Stimulated activated memory B cell treated with anti-CD40 and anti-IgM and Interleukin-4, amounts not matched to agents 10 μg/mL and 1 μg/mL and 100 μg/mL, for 72 hours (primary cell): ENCODE data around the gene RRP9.

Source experiments
- ATAC-seq: fragments of 150-1000 bp; cut with Tn5 transposase; 2 replicates; pipeline ENCODE4 v1.10.0; 2021
- H3K27ac Mint-ChIP-seq: one replicate; pipeline ENCODE4 v1.8.0; 2022; ENCODE audit warnings: mild to moderate bottlenecking, mixed read lengths
- H3K27me3 Mint-ChIP-seq: one replicate; pipeline ENCODE4 v1.8.0; 2022; ENCODE audit warnings: mixed read lengths
- H3K36me3 Mint-ChIP-seq: one replicate; pipeline ENCODE4 v1.8.0; 2022; ENCODE audit warnings: mixed read lengths
- H3K4me1 Mint-ChIP-seq: one replicate; pipeline ENCODE4 v1.8.0; 2022; ENCODE audit warnings: mixed read lengths
- H3K4me3 Mint-ChIP-seq: one replicate; pipeline ENCODE4 v1.8.0; 2022; ENCODE audit warnings: mild to moderate bottlenecking, moderate library complexity, mixed read lengths
- H3K9me3 Mint-ChIP-seq: one replicate; pipeline ENCODE4 v1.8.0; 2022; ENCODE audit warnings: mixed read lengths

The RRP9 gene

DNA sequence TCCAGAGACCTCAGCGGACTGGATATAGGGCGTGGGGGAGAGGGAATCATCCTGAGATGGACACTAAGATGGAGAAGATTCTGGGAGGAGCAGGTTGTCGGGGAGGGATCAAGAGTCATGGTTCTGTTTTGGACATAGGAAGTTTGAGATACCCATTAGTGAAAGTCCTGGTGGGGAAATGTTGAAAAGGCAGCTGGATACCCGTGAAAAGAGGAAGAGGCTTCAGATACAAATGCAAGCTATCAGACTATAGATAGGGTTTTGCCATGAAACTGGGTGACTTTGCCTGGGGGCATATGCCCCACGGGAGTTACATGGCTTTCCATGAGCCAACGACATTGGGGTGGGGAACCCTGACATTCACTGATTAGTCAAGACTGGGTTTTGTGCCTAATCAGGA lies 12.4 kb upstream of the RRP9 start:
- no peaks in the 10 kb centered on the region for H3K4me1 Mint-ChIP-seq
- H3K4me3 Mint-ChIP-seq, result no peak overlapping the region
- peaks cover 7% of the 10 kb centered on the region for H3K36me3 Mint-ChIP-seq
- no peak overlapping the region for H3K27ac Mint-ChIP-seq
- peaks cover 38% of the 10 kb centered on the region for H3K27me3 Mint-ChIP-seq
- no peaks in the 10 kb centered on the region for H3K9me3 Mint-ChIP-seq
- no peak for ATAC-seq

DNA sequence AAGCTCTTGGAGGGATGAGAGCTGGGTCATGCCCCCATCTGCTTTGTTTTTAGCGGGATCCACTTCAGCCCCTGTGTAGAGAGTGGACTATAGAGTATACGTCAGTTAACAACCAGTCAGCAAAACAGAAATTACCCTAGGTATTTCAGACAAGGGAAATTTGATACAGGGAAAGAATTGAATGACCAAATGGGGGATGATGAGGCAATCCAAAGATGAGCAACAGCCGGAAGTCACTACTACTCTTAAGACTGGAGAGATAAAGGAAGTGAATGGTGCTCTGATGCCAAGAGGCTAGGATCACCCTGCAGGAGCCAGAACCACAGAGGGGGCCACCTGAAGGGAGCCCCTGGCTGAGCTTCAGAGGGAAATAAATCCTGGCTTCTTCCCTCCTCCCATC lies 11.7 kb upstream of the RRP9 start:
- H3K4me3 Mint-ChIP-seq, result no peak overlapping the region
- H3K9me3 Mint-ChIP-seq, result no peaks in the 10 kb centered on the region
- no peaks in the 10 kb centered on the region for H3K4me1 Mint-ChIP-seq
- H3K27ac Mint-ChIP-seq, result no peak overlapping the region
- H3K27me3 Mint-ChIP-seq, result peaks cover 38% of the 10 kb centered on the region
- no peak for ATAC-seq
- H3K36me3 Mint-ChIP-seq, result peaks cover 5% of the 10 kb centered on the region

DNA sequence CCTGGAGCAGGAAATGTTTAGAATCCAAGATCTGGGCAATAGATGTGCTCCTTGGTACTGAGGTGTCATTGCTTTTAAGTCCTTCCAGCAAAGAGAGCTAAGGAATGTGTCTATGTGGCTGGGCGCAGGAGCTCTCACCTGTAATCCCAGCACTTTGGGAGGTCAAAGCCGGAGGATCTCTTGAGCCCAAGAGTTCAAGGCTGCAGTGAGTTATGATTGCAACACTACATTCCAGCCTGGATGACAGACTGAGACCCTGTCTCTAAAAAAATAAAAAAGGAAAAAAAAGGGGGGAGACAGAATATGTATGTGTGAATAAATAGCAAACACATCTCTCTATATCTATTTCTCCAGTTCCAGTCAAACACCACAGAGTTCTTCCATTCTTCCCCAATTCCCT lies 9.2 kb upstream of the RRP9 start:
- H3K27me3 Mint-ChIP-seq, result peaks cover 38% of the 10 kb centered on the region
- no peaks in the 10 kb centered on the region for H3K9me3 Mint-ChIP-seq
- ATAC-seq, result no peak
- H3K4me3 Mint-ChIP-seq, result no peak overlapping the region
- no peaks in the 10 kb centered on the region for H3K4me1 Mint-ChIP-seq
- H3K27ac Mint-ChIP-seq, result no peak overlapping the region
- H3K36me3 Mint-ChIP-seq, result peaks cover 19% of the 10 kb centered on the region

DNA sequence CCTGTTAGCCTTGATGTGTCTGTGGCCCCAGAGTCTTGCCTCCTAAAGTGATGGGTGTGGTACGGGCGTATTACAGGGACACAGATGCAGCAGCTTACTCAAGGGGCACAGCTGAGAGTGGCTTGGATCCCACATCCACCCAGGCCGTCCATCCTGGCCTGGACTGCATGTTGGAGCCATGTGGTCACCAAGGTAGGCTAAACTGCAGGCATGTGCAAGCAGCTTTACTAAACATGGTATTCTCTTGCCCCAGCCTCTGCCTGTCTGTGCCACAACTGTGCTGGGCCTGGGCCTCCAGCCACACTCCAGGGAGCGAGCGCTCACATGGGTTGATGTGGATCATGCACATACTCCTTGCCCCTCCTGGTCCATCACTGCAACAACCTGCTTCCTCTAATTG lies 7.4 kb upstream of the RRP9 start:
- H3K27ac Mint-ChIP-seq, result no peak overlapping the region
- no peak overlapping the region for H3K4me3 Mint-ChIP-seq
- H3K9me3 Mint-ChIP-seq, result no peaks in the 10 kb centered on the region
- peaks cover 22% of the 10 kb centered on the region for H3K27me3 Mint-ChIP-seq
- H3K36me3 Mint-ChIP-seq, result peaks cover 33% of the 10 kb centered on the region
- ATAC-seq, result no peak
- no peaks in the 10 kb centered on the region for H3K4me1 Mint-ChIP-seq

DNA sequence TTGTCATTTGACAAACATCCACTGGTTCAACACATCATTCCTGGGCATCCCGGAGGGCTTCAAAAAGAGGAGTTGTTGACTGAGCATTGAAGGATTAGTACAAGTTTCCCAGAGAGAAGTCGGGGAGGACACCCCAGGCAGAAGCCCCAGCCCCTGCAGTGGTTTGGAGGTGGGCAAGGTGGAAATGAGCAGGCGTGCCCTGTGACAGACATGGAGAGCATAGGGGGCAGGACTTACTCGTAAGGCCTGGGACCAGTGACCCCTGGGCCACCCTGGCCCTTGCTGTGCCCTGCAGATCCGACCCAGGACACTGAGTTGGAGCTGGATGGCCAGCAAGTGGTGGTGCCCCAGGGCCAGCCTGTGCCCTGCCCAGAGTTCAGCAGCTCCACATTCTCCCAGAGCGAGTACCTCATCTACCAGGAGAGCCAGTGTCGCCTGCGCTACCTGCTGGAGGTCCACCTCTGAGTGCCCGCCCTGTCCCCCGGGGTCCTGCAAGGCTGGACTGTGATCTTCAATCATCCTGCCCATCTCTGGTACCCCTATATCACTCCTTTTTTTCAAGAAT lies 6.4 kb upstream of the RRP9 start:
- no peak overlapping the region for H3K4me3 Mint-ChIP-seq
- no peaks in the 10 kb centered on the region for H3K9me3 Mint-ChIP-seq
- peaks cover 35% of the 10 kb centered on the region for H3K36me3 Mint-ChIP-seq
- H3K4me1 Mint-ChIP-seq, result peaks cover 1% of the 10 kb centered on the region
- no peak overlapping the region for H3K27ac Mint-ChIP-seq
- no peak for ATAC-seq
- H3K27me3 Mint-ChIP-seq, result peaks cover 12% of the 10 kb centered on the region

DNA sequence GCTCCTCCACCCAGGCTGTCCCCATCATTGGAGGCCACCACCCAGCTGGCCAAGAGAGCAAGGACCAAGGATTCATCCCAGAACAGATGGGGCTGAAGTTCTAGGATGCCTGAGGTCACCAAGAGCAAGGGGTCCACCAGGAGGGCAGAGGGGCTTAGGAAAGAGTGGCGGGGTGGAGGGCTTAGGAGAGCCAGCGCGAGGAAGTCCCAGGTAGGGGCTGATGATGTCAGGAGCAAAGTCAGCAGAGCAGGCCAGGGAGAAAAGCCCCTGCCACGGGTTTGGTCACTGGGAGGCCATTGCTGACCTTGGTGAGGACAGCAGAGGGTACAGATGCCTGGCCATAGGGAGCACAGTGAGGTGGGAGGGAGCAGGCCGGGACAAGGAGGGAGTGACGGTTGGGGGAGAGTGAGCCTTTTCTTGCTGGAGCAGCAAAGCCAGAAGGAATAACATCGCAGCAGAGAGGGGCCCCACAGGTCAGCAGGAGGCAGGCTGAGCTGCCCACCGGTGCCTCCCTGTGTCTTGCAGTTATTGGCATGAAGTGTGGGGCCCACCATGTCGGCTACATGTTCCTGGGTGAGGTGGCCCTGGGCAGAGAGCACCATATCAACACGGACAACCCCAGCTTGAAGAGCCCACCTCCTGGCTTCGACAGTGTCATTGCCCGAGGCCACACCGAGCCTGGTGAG lies 5.7 kb upstream of the RRP9 start:
- peaks cover 35% of the 10 kb centered on the region for H3K36me3 Mint-ChIP-seq
- H3K4me1 Mint-ChIP-seq, result peaks cover 9% of the 10 kb centered on the region
- ATAC-seq, result no peak
- H3K9me3 Mint-ChIP-seq, result no peaks in the 10 kb centered on the region
- H3K27ac Mint-ChIP-seq, result no peak overlapping the region
- H3K4me3 Mint-ChIP-seq, result no peak overlapping the region
- peaks cover 6% of the 10 kb centered on the region for H3K27me3 Mint-ChIP-seq

DNA sequence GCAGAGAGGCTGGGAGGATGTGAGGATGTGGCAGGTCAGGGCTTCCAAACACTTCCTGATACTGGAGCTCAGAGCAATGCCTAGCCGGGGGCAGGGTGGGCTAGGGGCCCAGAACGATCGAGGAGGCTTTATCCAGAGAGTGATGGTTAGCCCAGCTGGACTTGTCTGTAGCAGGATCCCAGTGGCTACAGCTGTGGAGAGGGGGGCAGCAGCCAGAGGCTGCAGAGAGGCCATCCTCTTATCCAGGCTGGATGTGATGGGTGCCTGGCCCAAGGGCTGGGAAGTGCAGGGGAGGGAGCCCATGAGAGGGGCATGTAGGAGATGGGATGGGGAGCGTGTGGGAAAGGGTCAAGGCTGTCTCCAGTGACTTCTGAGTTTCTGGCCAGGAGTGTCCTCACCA lies 5.1 kb upstream of the RRP9 start:
- no peak overlapping the region for H3K27ac Mint-ChIP-seq

DNA sequence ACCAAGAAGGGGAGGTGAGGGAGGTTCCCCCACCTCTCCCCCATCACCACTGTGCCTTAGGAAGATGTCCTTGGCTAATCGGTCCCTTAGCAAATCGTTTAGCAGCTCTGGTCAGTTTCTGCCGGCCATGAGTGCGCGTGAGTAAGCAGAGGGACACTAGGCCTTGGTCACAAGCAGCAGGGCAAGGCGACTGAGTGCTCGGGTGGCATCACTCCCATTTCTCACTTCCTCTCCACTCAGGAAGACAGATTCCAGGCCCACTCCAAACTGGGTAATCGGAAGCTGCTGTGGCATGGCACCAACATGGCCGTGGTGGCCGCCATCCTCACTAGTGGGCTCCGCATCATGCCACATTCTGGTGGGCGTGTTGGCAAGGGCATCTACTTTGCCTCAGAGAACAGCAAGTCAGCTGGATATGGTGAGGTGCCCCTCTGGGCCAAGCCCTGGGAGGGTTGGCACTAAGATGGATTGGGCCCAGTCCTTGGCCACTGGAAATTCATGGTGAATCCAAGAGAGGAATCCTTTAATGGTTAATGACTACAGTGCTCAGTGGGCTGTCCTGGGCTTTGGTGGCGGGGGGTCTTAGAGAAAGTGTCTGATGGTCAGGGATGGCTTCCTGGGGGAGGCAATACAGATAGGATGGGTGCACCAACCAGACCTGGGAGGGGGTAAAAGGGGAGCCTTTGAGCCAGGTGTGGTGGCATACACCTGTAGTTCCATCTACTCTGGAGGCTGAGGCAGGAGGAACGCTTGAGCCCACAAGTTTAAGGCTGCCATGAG lies 4.4 kb upstream of the RRP9 start:
- no peak for ATAC-seq
- Mint-ChIP-seq H3K27ac (no peak overlapping the region), H3K9me3 (no peaks in the 10 kb centered on the region), H3K27me3 (no peaks in the 10 kb centered on the region), H3K36me3 (peaks cover 35% of the 10 kb centered on the region), H3K4me3 (no peak overlapping the region), H3K4me1 (peaks cover 18% of the 10 kb centered on the region)

More for the DNA sequence above, 5.1 kb upstream of the RRP9 start:
- H3K4me1 Mint-ChIP-seq, result peaks cover 14% of the 10 kb centered on the region
- ATAC-seq, result no peak
- H3K4me3 Mint-ChIP-seq, result no peak overlapping the region
- H3K27me3 Mint-ChIP-seq, result peaks cover under 1% of the 10 kb centered on the region
- H3K36me3 Mint-ChIP-seq, result peaks cover 35% of the 10 kb centered on the region
- H3K9me3 Mint-ChIP-seq, result no peaks in the 10 kb centered on the region

DNA sequence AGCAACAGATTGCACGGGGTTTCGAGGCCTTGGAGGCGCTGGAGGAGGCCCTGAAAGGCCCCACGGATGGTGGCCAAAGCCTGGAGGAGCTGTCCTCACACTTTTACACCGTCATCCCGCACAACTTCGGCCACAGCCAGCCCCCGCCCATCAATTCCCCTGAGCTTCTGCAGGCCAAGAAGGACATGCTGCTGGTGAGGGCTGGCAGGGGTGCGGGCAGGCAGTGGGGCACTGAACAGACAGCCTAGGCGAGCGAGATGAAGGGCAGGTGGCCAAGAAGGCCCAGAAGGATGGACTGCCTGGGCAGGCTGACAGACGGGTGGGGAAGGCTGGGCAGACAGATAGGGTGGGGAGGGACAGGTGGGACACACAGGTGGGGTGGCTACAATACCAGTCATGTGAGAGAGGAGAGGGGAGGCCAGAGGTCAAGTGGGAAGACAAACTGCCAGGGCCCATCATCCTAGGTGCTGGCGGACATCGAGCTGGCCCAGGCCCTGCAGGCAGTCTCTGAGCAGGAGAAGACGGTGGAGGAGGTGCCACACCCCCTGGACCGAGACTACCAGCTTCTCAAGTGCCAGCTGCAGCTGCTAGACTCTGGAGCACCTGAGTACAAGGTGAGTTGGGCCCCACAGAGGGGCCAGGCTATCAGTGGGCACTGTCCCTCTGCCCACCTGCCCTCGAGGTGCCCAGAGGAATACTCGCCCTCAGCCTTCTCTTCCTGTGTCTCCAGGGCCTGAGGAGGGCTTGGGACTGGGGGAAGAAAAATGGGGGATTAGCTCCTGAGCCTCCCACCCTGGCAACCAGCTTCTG lies 3.5 kb upstream of the RRP9 start:
- Mint-ChIP-seq H3K27me3 (no peaks in the 10 kb centered on the region), H3K4me1 (peaks cover 27% of the 10 kb centered on the region), H3K36me3 (peaks cover 35% of the 10 kb centered on the region), H3K9me3 (no peaks in the 10 kb centered on the region), H3K27ac (no peak overlapping the region), H3K4me3 (no peak overlapping the region)
- ATAC-seq, result no peak

DNA sequence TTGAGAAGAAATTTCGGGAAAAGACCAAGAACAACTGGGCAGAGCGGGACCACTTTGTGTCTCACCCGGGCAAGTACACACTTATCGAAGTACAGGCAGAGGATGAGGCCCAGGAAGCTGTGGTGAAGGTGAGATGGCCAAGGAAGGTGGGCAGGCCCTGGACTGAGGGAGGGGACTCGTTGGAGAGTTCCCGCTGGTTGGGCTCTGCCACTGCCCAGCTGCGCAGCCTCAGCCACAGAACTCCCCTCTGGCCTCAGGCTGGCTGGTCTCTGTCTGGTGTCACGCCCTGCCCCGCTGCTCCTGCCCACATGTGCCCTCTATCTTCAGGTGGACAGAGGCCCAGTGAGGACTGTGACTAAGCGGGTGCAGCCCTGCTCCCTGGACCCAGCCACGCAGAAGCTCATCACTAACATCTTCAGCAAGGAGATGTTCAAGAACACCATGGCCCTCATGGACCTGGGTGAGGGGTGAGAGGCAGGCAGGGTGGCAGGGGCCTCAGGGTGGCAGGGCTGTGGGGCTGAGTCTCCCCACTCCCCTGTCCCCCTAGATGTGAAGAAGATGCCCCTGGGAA lies 2.8 kb upstream of the RRP9 start:
- Mint-ChIP-seq H3K4me3 (no peak overlapping the region), H3K4me1 (peaks cover 34% of the 10 kb centered on the region)

DNA sequence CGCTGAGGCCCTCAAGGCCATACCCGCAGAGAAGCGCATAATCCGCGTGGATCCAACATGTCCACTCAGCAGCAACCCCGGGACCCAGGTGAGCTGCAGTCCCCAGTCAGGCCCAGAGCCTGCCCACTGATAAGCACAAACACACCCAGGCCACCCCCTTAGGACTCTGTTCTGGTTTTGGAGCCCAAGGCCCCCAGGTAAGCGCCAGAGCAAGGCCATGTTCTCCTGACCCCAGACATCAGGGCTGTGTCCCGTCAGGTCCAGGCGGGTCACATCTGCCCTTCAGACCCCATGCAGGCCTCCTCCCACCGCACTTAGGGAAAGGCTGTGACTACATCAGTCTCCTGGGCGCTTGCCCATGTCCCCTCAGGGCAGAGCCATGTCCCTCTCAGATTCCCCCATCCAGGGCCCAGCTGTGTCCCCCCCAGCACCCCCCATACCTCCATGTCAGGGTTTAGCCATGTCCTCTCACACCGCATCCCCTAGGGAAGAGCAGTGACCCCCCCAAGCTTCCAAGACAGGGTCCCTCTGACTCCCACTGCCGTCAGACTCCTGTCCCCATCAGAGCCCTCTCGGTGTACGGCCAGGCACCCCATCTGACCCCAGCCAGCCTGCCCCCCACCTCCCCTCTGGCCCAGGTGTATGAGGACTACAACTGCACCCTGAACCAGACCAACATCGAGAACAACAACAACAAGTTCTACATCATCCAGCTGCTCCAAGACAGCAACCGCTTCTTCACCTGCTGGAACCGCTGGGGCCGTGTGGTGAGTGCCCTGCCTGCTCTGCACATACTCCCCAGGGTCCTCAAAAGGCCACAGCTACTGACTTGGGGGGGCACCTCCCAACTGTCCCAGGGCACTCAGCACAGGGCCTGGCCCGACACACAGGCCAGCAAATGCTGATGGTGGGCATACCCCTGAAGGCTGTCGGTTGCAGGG lies 2.0 kb upstream of the RRP9 start:
- Mint-ChIP-seq H3K27ac (peak overlapping the region; percentile 88), H3K36me3 (peaks cover 42% of the 10 kb centered on the region), H3K4me1 (peaks cover 42% of the 10 kb centered on the region), H3K4me3 (no peak overlapping the region), H3K27me3 (no peaks in the 10 kb centered on the region), H3K9me3 (no peaks in the 10 kb centered on the region)
- no peak for ATAC-seq

More for the DNA sequence above, 2.8 kb upstream of the RRP9 start:
- ATAC-seq, result no peak
- no peak overlapping the region for H3K27ac Mint-ChIP-seq
- H3K27me3 Mint-ChIP-seq, result no peaks in the 10 kb centered on the region
- no peaks in the 10 kb centered on the region for H3K9me3 Mint-ChIP-seq
- H3K36me3 Mint-ChIP-seq, result peaks cover 35% of the 10 kb centered on the region

DNA sequence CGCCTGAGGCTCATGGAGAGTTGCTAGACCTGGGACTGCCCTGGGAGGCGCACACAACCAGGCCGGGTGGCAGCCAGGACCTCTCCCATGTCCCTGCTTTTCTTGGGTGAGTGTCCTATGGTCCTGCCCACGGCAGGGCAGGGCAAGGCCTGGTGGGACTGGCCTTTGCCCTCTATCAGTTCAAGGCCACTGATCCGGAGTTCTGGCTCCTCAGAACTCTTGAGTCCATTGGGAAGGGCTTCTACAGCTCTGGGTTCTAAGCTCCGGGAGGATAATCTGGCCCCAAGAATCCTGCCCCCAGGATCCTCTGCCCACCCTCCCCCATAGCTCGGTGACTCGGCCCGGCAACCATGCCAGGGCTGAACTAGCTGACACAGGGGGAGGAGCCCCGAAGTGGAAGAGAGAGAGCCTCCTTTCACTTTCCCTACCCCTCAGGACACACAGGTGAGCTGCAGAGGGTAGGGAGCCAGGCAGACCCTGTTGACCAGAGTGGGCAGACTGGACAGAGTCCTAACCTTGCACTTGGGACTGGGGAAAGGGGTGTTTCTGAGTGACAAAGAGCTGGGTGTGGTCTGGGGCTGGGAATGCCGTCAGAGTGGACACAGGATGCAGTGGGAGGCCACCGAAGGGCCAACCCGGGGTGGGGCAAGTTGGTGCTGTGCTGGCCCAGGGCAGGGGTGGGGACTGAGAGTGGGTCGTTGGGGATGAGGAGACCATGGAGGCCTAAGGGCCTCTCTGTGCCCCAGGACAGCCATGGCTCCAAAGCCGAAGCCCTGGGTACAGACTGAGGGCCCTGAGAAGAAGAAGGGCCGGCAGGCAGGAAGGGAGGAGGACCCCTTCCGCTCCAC lies 1.1 kb upstream of the RRP9 start:
- Mint-ChIP-seq H3K36me3 (peaks cover 49% of the 10 kb centered on the region), H3K4me3 (peak overlapping the region; percentile 91), H3K27ac (peak overlapping the region; percentile 88), H3K4me1 (peaks cover 42% of the 10 kb centered on the region), H3K27me3 (no peaks in the 10 kb centered on the region), H3K9me3 (no peaks in the 10 kb centered on the region)
- ATAC-seq, result peak; percentile 56

DNA sequence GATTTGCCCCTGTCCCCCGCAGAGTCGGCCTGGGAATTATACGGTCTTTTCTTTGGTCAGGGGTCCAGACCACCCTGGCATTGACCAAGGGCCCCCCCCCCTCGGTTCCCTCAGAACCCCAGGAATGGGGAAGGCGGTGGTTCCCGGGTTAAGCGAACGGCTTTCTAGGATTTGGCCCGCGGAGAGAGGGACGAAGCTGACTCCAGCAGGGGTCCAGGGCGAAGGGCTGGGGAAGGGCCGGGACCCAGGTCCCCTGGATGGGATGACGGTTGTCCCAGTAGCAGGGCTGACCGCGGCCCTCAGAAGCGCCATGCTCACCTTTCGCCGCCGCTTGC lies 274 bp downstream of the RRP9 start:
- ATAC-seq, result no peak
- no peaks in the 10 kb centered on the region for H3K9me3 Mint-ChIP-seq
- peak overlapping the region; percentile 91 for H3K4me3 Mint-ChIP-seq
- H3K4me1 Mint-ChIP-seq, result peaks cover 42% of the 10 kb centered on the region
- H3K36me3 Mint-ChIP-seq, result peaks cover 49% of the 10 kb centered on the region
- H3K27ac Mint-ChIP-seq, result peak overlapping the region; percentile 88
- no peaks in the 10 kb centered on the region for H3K27me3 Mint-ChIP-seq
